ENCODE data around the gene RAD51B. TPM values are rescaled to one million over a fixed set of nuclear protein-coding genes. Genes with fewer than 3 reads are reported as not detected.

The RAD51B gene
- total RNA-seq (10 to 100 TPM; 18.3 TPM), polyA plus RNA-seq (ENCODE audit: insufficient read length in 6 of 6) (10 to 100 TPM; 10.8 to 15.7 (median 12.4) TPM)
- long read RNA-seq, donor 1, result 0 reads
- long read RNA-seq, donor 2, result 0 reads
- long read RNA-seq, donor 3, partial matches to known transcripts, result 0 of 1 reads
- long read RNA-seq, donor 3, other reads (novel, unspliced or antisense), result 0 of 1 reads
- long read RNA-seq, donor 4, result 0 reads
- long read RNA-seq, donor 5, partial matches to known transcripts, result 0 of 1 reads
- long read RNA-seq, donor 5, other reads (novel, unspliced or antisense), result 0 of 1 reads
- long read RNA-seq, donor 6, partial matches to known transcripts, result 0 of 1 reads
- long read RNA-seq, donor 6, other reads (novel, unspliced or antisense), result 0 of 1 reads
- long read RNA-seq, donor 7, partial matches to known transcripts, result 0 of 1 reads
- long read RNA-seq, donor 7, other reads (novel, unspliced or antisense), result 0 of 1 reads
- long read RNA-seq, donor 8, partial matches to known transcripts, result 0 of 2 reads
- long read RNA-seq, donor 8, other reads (novel, unspliced or antisense), result 0 of 2 reads
- long read RNA-seq, donor 9, result 0 reads
- long read RNA-seq, donor 10, result 0 reads
- long read RNA-seq, donor 11, result 0 reads
- long read RNA-seq, donor 12, partial matches to known transcripts, result 0 of 1 reads
- long read RNA-seq, donor 12, other reads (novel, unspliced or antisense), result 0 of 1 reads

DNA sequence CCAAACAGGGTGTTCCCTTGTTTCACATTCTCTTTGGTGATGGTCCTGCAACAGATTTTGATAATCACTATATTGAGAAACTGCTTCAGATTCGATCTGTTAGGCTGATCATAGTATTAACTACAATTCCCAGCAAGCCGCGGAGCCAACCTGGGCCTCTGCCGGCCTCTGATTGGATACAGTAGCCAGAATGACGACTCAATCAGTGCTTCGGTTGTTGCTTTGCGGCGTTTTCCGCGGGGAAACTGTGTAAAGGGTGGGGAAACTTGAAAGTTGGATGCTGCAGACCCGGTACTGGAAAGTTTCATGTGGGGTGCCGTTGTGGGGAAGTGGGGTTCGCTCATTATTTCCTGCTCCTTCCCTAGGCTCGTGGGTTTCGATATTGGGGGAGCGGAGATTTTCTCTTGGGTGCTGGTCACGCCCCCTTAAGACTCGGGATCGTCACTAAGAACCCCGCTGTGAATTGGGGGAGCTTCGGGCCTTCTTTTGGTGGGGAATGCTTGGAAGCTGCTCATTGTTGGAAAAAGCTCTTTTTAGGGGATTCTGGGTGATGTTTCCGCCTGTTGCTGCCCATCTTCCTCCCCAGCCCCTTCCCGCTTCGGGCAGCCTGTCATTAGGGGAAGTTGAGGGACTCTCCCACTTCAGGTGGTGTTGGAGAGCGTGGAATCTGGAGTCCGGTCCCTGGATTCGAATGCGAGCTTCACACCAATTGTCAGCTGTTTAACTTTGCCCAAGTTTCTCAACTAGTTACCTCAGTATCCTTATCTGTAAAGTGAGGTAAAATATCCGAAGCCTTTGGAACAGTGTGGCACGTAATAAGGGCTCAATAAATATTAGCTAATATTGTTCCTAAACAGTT lies at the start of gene RAD51B:
Gene RAD51B (plus strand): TSS at position 217 of the 859 bp plus-strand sequence.
- Histone ChIP-seq H3K27ac (peak within 1 kb of the TSS; percentile 64 to 84), H3K27me3 (no peaks in the 10 kb centered on the region), H3K4me3 (peak within 1 kb of the TSS; percentile 70 to 91), H3K9me3 (no peaks in the 10 kb centered on the region), H3K4me1 (peaks cover 16 to 52% of the 10 kb centered on the region in 2 donors), H3K36me3 (no peaks in the 10 kb centered on the region)
- TF ChIP-seq, protein P1, sequence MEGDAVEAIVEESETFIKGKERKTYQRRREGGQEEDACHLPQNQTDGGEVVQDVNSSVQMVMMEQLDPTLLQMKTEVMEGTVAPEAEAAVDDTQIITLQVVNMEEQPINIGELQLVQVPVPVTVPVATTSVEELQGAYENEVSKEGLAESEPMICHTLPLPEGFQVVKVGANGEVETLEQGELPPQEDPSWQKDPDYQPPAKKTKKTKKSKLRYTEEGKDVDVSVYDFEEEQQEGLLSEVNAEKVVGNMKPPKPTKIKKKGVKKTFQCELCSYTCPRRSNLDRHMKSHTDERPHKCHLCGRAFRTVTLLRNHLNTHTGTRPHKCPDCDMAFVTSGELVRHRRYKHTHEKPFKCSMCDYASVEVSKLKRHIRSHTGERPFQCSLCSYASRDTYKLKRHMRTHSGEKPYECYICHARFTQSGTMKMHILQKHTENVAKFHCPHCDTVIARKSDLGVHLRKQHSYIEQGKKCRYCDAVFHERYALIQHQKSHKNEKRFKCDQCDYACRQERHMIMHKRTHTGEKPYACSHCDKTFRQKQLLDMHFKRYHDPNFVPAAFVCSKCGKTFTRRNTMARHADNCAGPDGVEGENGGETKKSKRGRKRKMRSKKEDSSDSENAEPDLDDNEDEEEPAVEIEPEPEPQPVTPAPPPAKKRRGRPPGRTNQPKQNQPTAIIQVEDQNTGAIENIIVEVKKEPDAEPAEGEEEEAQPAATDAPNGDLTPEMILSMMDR (IDR thresholded peaks at IDR 0.05), result no peak
- intact Hi-C loops (cut with DNase I), result no loop called here
- ATAC-seq, result peak; percentile 84
- peak; percentile 86 to 89 (median 88) for DNase-seq

- TF ChIP-seq, protein P1 (IDR thresholded peaks at IDR 0.05), result no peak
- Histone ChIP-seq H3K4me1 (no peaks in the 10 kb centered on the region), H3K27me3 (no peaks in the 10 kb centered on the region), H3K27ac (no peak overlapping the region), H3K9me3 (no peaks in the 10 kb centered on the region), H3K4me3 (no peak overlapping the region), H3K36me3 (peaks cover 8 to 100% of the 10 kb centered on the region in 2 donors)
- no peak for DNase-seq
- intact Hi-C loops (cut with DNase I), result no loop called here
- no peak for ATAC-seq
Observed at GRCh38 chr14:67773844-67774377, 45.7 kb upstream of the RAD51B start.

DNA sequence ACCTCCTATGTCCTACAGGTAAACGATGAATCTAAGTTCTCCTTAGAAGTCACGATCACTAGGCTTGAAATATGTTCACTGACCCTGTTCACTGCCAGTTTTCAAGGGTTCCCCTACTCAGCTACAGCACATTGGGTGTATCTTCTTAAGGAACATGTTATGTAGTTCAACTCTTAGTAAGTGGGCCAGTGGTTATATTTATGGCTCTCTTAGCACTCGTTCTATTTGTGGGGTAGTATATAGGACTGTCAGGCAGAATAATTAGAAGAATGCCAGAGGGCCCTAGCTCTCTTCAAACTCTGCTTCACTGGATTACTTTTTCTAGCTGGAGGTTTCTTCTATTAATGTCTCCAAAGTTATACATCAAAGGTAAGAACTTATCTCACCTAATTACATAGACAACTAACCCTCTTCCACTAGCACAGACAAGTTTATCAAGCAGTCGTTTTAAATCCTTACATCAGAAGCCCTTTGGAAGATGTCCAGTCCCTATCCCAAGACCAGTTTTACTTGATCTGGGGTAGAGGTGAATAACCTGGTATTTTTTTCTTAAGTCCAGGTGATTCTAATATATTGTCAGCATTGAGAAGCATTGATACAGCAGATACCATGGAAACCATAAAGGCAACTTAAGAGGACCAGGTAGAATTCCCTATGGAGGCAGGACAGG lies 42.8 kb upstream of the RAD51B start:
- no peak overlapping the region for H3K27ac ChIP-seq

DNA sequence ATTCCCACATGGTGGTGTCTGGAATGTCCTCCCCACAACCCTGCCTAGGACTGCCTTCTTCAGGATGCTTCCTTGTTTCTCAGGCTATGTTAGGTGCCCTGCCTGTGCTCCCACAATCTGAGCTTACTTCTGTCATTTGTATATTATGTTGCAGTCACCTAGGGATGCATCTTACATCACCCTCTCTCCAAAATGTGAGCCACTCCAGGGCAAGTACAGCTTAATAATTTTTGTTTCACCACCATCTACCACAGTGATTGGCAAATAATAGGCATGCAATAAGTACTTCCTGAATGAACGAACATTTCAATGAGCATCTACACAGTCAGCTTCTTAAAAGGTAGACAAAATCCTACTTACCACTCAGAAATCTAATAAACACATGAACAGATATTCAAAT lies 40.8 kb upstream of the RAD51B start:
- Histone ChIP-seq H3K4me1 (no peaks in the 10 kb centered on the region), H3K36me3 (peaks cover 8 to 100% of the 10 kb centered on the region in 2 donors), H3K27ac (no peak overlapping the region), H3K27me3 (no peaks in the 10 kb centered on the region), H3K4me3 (no peak overlapping the region), H3K9me3 (no peaks in the 10 kb centered on the region)
- ATAC-seq (no peak), DNase-seq (no peak)
- intact Hi-C loops (cut with DNase I), result no loop called here
- TF ChIP-seq, protein P1 (IDR thresholded peaks at IDR 0.05), result no peak

More for the DNA sequence above, 42.8 kb upstream of the RAD51B start:
- peaks cover 8 to 100% of the 10 kb centered on the region in 2 donors for H3K36me3 ChIP-seq
- no peak overlapping the region for H3K4me3 ChIP-seq
- no peaks in the 10 kb centered on the region for H3K27me3 ChIP-seq
- no peaks in the 10 kb centered on the region for H3K4me1 ChIP-seq
- DNase-seq, result no peak
- ATAC-seq, result no peak
- intact Hi-C loops (cut with DNase I), result no loop called here
- no peaks in the 10 kb centered on the region for H3K9me3 ChIP-seq
- TF ChIP-seq, protein P1 (IDR thresholded peaks at IDR 0.05), result no peak

All from left lung (tissue), 14 donors.